Mesothelial cell of epicardium (in vitro differentiated cells): Measurements from ENCODE around the gene RHEX. TPM values are rescaled to one million over a fixed set of nuclear protein-coding genes. Genes with fewer than 3 reads are reported as not detected.

Source experiments
- DNase-seq, 2 experiments: peaks; one replicate each; pipeline ENCODE4 v3.0.0; 2021; ENCODE audit warnings: low spot score in 2 of 2; ENCODE audit not compliant: unreplicated experiment in 2 of 2
- H3K27ac Mint-ChIP-seq: 2 replicates; pipeline ENCODE4 v1.8.0; 2021; ENCODE audit warnings: mixed read lengths
- H3K27me3 Mint-ChIP-seq: 2 replicates; pipeline ENCODE4 v1.8.0; 2021; ENCODE audit warnings: low read depth, mixed read lengths
- H3K36me3 Mint-ChIP-seq: 2 replicates; pipeline ENCODE4 v1.8.0; 2021; ENCODE audit warnings: mixed read lengths
- H3K4me1 Mint-ChIP-seq: 2 replicates; pipeline ENCODE4 v1.8.0; 2021; ENCODE audit warnings: mixed read lengths
- H3K4me3 Mint-ChIP-seq: 2 replicates; pipeline ENCODE4 v1.8.0; 2021; ENCODE audit warnings: mild to moderate bottlenecking, moderate library complexity, mixed read lengths
- H3K9me3 Mint-ChIP-seq: 2 replicates; pipeline ENCODE4 v1.8.0; 2021; ENCODE audit warnings: mixed read lengths
- CTCF ChIP-seq: fragments of 200-600 bp; sonication (generic); IDR thresholded peaks from one replicate; pipeline ENCODE4 v1.5.0; 2021; ENCODE audit warnings: antibody characterized with exemption; ENCODE audit not compliant: unreplicated experiment
- total RNA-seq: library from RNA; stranded (reverse); gene quantifications from 3 replicates; pipeline ENCODE4 v1.2.1, GENCODE V29; 2021

The RHEX gene
- total RNA-seq, 1 donor from 2014 or later: not detected

GRCh38 chr1:206109718-206110117 is 56.7 kb downstream of the RHEX start:
- Mint-ChIP-seq H3K27ac (no peak overlapping the region), H3K4me3 (no peak overlapping the region), H3K36me3 (no peaks in the 10 kb centered on the region), H3K4me1 (peaks cover 3% of the 10 kb centered on the region), H3K27me3 (peaks cover 31% of the 10 kb centered on the region), H3K9me3 (no peaks in the 10 kb centered on the region)
- TF ChIP-seq CTCF: no peak
- no peak for DNase-seq

GRCh38 chr1:206110161-206110560 is 57.2 kb downstream of the RHEX start:
- Mint-ChIP-seq H3K4me3 (no peak overlapping the region), H3K27me3 (peaks cover 32% of the 10 kb centered on the region), H3K27ac (no peak overlapping the region), H3K9me3 (no peaks in the 10 kb centered on the region), H3K36me3 (no peaks in the 10 kb centered on the region), H3K4me1 (peaks cover 3% of the 10 kb centered on the region)
- DNase-seq: no peak
- no peak for TF ChIP-seq CTCF

- Mint-ChIP-seq H3K4me1 (peaks cover 3% of the 10 kb centered on the region), H3K27me3 (peaks cover 37% of the 10 kb centered on the region), H3K27ac (no peak overlapping the region), H3K4me3 (no peak overlapping the region), H3K36me3 (no peaks in the 10 kb centered on the region), H3K9me3 (no peaks in the 10 kb centered on the region)
- no peak for DNase-seq
- no peak for TF ChIP-seq CTCF
These were observed 57.8 kb downstream of the RHEX start for GRCh38 chr1:206110820-206111219.

- DNase-seq: no peak
- TF ChIP-seq CTCF: no peak
- Mint-ChIP-seq H3K36me3 (no peaks in the 10 kb centered on the region), H3K27me3 (peaks cover 43% of the 10 kb centered on the region), H3K9me3 (no peaks in the 10 kb centered on the region), H3K4me1 (peaks cover 2% of the 10 kb centered on the region), H3K27ac (no peak overlapping the region), H3K4me3 (no peak overlapping the region)
These were observed 58.4 kb downstream of the RHEX start for GRCh38 chr1:206111271-206111927.

- no peaks in the 10 kb centered on the region for H3K9me3 Mint-ChIP-seq
- H3K4me3 Mint-ChIP-seq: no peak overlapping the region
- no peaks in the 10 kb centered on the region for H3K36me3 Mint-ChIP-seq
- TF ChIP-seq CTCF: no peak
- no peak overlapping the region for H3K27ac Mint-ChIP-seq
- DNase-seq: no peak
- H3K27me3 Mint-ChIP-seq: peaks cover 48% of the 10 kb centered on the region
- peaks cover 9% of the 10 kb centered on the region for H3K4me1 Mint-ChIP-seq
These were observed 59.8 kb downstream of the RHEX start for GRCh38 chr1:206112600-206113301.
